Activated CD4-positive, CD25-positive, alpha-beta regulatory T cell (primary cell): ENCODE results near the gene TIMMDC1.

Experiments used
- DNase-seq, 4 experiments: peaks; one replicate each; lab custom pipeline; 2025; lab: John Stamatoyannopoulos, UW

TIMMDC1 gene, protein sequence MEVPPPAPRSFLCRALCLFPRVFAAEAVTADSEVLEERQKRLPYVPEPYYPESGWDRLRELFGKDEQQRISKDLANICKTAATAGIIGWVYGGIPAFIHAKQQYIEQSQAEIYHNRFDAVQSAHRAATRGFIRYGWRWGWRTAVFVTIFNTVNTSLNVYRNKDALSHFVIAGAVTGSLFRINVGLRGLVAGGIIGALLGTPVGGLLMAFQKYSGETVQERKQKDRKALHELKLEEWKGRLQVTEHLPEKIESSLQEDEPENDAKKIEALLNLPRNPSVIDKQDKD

DNA sequence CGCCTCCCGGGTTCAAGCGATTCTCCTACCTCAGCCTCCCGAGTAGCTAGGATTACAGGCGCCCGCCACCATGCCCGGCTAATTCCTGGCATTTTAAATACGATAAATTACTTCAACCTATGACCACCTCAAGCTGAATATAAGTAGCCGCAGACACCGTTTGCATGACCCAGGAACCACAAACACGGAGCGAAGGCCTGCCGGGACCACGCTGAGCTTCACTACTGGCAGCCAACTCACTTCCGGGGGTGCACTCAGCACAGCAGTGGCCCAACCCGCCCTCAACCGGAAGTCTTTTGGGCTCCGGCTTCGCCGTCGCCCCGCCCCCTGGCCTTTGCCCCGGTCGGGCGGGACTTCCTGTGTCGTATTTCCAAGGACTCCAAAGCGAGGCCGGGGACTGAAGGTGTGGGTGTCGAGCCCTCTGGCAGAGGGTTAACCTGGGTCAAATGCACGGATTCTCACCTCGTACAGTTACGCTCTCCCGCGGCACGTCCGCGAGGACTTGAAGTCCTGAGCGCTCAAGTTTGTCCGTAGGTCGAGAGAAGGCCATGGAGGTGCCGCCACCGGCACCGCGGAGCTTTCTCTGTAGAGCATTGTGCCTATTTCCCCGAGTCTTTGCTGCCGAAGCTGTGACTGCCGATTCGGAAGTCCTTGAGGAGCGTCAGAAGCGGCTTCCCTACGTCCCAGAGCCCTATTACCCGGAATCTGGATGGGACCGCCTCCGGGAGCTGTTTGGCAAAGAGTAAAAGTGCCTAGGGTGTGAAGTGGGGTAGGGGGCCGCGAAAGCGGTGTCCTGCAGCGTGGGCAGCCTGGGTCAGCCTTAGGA is at the start of gene TIMMDC1:
TSS of gene TIMMDC1 (plus strand) at position 362 of the 826 bp plus-strand sequence. CDS start at position 549, 187 bp downstream.
- peak; percentile 92 to 97 (median 94) for DNase-seq

DNA sequence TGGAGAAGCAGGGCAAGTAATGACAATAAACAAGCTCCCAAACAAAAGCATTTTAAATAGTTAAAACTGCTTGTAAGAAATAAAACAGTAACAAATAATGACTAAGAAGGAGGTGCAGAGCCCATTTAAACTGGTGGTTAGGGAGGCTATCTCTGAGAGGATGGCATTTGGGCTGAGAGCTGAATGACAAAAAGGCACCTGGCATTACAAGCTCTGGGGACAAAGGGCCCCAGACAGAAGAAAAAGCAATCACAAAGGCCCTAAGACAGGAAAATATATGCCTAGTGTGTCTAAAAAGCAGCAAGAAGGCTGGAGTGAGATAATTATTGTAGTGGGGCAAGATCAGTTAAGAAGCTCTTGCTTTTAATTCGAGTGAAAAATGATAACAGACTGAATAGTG is 44.5 kb upstream of the TIMMDC1 start:
- no peak for DNase-seq

DNA sequence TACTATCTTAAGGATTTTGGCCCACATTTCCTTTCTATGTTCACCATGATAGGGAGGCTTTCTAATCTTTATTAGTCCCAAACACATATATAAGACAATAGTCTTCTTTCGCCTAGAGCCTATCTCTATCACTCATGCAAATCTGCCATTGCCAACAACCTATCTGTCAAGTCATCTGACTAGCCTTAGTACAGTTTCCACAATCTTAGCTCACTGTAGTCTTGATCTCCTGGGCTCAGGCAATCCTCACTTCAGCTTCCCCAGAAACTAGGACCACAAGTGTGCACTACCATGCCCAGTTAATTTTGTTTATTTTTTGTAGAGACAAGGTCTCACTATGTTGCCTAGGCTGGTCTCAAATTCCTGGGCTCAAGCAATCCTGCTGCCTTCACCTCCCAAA is 41.9 kb upstream of the TIMMDC1 start:
- no peak for DNase-seq

DNA sequence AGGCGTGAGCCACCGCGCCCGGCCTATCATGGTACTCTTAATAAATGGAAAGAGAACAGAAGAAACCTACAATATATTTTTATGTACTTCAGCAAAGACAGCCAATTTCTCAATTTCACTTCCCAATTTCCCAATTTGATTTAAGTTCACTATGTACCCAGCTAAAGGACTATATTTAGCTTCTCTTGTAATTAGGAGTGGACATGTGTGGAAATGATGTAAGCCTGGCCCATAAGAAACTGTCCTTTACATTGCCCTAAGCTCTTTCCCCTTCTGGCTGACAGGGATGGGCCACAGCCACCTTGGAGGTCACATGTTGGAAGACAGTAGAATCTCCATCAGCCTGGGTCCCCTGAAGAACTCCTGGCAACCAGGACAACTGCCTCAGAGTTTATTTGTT is 41.1 kb upstream of the TIMMDC1 start:
- no peak for DNase-seq

DNA sequence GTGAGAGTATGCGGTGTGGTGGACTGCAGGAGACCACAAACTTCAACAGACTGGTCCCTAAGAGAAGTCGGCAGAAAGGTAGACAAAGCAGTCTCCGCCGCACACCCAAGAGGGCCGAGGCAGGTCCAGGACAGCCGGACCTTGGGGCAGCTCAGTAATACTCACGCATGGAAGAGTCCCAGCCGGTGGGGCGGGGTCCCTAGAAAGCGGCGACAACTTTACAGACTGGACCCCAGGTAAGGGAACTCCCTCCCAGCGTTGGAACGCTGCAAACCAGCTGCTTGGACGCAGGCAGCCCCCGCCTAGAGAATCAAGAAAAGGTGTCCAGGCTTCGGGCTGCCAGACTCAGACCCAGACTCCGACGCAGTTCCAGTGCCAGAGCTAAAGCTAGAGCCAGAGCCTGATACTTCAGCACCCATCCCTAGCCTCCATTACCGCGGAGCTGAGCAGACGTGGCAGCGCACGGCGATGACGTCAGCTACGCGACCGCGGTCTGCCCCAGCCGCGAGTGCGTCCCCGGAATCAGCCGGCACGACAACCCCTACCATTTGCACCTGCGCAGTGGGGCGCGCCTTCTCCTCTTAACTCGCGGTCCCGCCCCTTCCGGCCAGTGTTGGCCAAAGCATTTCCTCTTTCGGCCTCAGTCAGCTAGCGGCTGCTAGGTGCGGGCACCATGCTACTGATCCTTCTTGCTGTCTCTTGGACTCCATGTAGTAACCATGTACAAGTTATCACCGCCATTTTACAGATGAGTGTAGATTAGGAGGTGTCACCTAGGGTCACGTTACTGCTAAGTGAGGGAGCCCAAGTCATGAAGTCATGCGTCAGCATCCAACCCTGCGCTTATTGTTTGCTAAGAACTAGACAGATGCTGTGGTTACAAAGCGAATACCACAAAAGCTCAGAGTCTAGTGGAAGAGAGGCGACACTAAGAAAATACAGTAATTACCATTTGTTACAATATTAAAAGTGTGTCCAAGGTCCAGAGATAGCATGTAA is 34.9 kb upstream of the TIMMDC1 start, which contains the start of gene TMEM39A:
TSS of gene TMEM39A (minus strand) at position 445 of the 999 bp plus-strand sequence. CDS start 1,541 bp downstream, outside the sequence.
- peak; percentile 97 to 98 (median 97) for DNase-seq

DNA sequence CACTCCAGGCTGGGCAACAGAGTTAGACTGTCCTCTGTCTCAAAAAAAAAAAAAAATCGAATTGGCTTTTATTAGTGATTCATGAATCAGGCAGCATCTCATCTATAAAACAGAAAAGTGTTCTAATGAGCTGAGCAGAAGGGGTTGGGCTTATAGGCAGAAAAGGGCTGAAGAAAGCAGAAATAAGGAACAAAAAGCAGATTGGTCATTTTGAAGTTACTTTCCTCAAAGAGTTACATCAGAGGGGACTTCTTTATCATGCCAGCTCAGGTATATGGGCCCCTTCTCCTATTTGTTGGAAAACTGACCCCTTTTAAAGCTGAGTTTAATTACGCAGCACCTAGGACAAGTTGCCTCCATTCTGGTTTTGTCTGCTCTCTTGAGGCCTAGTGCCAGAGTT is 30.3 kb upstream of the TIMMDC1 start:
- DNase-seq, result no peak

DNA sequence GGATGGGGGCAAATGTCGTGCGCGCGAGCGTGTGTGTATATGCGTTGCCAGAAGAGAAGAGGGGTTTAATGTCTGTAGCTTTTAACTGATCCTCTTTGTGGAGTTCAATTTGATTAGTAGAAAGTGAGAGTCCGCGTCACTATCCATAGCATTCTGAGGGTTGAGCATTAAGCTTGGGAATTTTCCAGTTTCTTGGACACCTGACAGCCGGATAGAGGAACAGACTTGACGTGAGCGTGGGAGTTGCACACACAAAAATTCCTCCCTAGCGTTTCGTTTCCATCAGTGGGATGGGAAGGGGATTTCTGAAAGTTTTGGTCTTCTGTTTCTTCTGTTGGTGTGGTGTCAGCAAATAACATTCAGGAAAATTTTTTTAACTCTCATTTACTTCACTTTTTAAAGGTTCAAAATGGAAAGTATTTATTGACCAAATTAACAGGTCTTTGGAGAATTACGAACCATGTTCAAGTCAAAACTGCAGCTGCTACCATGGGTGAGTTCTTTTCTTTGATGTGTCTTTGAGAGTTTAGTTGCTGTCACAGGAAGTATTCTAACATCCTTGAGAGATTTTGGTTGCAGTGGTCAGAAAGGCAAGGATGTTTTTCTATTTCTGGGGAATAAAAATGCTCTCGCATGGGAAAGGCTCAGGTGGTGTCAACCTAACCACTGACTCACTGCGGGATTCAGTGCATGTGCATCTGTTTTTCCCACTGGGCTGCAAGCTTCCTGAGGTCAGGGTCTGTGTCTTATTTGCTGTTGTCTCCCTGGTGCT is 28.7 kb upstream of the TIMMDC1 start:
- DNase-seq, result no peak

DNA sequence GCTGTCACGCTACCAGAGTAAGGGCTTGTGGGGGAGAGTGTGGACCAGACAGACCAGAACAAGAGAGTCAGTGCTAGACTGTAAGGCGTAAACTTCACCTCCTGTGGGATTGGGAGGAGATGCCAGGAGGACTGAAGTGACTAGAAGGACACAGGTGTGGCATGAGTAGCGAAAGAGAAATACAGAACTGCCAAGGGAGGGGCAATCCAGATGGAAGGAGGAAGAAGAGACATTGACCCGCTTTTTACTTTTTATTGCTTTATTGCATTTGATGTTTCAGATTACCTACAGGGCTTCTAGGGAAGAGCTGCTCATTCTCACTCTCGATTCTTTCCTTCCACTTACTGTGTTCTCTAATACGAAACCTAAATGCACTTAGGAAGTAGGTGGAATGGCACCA is 27.5 kb upstream of the TIMMDC1 start:
- DNase-seq, result no peak

DNA sequence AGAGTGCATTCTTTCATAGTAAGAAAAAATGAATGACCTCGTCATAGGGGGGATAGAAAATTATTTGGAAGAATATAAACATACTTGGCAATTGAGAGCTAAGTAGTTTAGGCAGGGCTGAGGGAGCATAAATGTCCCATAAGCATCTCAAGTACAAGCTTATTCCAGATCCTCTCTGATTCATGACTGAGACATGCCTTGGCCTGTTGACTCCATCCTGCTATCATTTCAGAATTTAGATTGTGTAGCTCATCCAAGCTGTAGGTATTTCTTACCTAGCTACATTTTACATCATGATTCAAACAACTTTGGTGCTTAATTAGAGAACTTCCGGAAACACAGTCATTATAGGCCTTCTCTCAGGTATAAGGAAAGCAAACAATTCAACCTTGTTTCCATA is 17.3 kb upstream of the TIMMDC1 start:
- no peak for DNase-seq

DNA sequence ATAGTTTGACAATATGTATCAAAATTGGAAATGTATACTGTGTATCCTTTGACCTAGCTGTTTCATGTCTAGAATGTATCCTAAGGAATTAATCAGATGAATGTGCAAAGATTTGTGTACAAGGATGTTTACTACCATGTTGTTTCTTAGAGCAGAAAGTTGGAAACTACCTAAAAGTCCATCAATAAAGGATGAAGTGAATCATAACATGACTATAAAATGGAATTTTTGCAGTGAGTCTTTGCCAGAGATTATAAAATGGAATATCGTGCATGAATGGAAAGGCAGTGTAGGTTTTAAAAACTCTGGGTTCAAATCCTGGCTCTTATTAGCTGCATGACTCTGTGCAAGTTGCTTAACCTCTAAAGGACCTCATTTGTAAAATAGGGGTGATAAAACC is 15.2 kb upstream of the TIMMDC1 start:
- DNase-seq, result no peak

DNA sequence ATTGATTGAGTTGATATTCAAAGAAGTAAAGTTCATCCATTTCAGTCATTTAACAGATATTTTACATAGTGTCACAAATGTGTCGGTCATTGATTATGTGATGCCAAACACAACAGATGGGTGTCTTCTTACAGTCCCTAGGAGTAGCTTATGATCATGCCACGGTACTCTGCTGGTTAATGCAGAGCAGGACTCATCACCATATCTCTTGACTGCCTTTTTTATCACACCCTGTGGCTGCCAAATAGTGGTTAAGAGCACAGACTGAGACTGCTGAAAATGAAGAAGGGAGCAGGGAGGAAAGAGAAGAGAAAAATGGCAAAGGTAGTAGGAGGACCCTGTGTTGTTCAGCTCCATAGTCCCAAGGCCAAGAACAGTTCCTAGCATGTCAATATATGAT is 12.8 kb upstream of the TIMMDC1 start:
- no peak for DNase-seq

DNA sequence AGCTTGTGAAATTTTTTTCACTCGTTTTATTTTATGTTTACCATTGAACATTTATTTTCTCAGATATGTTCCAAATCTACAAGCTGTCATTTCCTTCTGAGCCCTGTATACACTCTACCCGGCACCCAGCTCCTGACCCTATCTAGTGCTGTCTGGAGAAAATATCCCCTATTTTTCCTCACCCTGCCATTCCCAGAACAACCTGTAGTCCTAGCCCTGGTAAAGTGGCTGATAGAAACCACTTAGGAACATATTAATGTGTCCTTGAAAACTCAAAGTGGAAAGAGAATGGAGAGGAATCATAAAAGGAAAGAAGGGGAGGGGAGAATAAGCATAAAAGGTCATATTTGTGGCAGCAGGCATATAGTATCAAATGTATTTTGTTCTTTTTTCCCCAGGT is 8.2 kb upstream of the TIMMDC1 start:
- no peak for DNase-seq

DNA sequence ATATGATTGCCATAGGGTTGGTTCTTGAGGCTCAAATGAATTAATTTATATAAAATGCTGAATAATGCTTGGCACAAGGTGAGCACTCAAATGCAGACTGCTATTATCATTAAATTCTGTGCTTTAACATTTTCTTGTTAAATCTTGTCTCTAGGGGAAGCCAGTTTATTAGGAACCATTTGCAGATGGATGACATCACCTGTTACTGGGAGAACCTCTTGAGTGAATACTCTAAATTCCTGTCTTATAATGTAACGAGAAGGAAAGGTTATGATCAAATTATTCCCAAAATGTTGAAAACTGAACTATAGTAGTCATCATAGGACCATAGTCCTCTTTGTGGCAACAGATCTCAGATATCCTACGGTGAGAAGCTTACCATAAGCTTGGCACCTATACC is 6.2 kb upstream of the TIMMDC1 start:
- DNase-seq, result no peak

DNA sequence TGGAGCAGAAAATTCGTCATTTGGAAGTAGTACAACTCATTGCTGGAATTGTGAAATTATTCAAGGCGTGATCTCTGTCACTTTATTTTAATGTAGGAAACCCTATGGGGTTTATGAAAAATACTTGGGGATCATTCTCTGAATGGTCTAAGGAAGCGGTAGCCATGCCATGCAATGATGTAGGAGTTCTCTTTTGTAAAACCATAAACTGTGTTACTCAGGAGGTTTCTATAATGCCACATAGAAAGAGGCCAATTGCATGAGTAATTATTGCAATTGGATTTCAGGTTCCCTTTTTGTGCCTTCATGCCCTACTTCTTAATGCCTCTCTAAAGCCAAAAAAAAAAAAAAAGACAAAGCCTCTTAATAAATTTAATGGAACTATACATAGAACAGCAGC is 5.5 kb upstream of the TIMMDC1 start:
- DNase-seq, result no peak

DNA sequence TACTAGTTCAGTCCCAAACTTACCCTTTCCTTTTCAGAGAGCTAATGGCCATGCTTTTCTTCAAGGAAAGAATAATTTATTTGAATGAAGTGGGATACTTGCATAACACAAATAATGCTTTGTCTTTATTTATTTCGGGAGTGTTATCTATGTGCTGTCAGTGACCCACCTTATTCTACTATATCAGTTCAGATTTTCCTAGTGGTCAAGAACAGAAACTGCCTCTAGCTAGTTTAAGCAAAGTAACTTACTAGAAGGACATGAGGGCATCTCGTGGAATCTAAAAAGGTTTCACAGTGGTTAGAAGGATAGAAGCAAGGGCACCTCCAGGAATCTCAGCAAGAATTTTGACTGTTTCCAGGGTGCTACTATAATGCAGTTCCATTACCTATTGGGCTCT is 3.8 kb upstream of the TIMMDC1 start:
- DNase-seq, result no peak

DNA sequence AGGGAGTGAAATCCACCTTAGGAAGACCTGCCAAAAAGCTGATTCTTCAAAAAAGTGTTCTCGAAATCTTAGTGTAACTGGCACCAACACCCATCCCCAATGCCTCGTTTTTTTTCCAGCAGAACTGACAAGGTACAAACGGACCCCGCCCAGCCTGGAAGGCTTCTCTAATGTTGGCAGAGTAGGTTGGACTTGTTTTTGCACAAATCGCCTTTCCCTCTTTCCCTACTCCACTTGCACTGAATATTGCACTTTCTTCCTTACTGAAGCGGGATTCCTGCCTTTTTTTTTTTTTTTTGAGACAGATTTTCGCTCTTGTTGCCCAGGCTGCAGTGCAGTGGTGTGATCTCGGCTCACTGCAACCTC is 544 bp upstream of the TIMMDC1 start:
- DNase-seq, result no peak

DNA sequence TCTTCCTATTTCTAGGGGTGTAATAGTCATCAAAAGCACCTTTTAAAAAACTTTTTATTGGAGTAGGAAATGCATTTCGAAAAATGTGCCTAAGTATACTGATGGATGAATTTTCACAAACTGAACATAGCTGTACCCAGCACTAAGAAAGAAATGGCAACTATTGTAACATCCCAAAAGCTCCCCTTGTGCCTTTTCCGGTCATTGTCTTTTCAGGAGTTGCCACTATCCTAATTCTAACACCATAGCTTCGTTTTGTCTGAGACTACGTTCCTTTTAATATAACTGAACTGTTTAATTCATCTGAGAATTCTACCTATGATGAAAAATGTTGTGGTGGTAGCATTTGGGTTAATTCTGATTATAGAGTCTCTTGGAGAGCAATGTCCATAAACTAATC is 1.9 kb downstream of the TIMMDC1 start:
- DNase-seq, result no peak

DNA sequence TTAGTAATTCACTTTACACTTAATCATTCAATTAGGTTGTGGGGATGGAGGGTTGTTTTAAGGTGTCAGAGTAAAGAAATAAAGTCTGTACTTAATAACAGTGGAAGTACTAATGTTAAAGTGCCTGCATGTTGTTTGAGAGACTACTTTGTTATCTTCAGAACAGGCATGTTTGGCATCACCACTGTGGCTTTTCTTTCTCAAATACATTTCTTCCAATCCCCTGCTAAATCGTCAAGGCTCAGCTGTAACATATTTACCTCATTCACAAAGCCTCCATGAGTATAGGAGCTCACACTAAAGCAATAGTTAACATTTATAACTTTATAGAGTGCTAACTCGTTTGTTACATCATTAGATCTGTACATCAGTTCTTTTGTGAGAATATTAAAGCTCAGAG is 2.6 kb downstream of the TIMMDC1 start:
- DNase-seq, result no peak

DNA sequence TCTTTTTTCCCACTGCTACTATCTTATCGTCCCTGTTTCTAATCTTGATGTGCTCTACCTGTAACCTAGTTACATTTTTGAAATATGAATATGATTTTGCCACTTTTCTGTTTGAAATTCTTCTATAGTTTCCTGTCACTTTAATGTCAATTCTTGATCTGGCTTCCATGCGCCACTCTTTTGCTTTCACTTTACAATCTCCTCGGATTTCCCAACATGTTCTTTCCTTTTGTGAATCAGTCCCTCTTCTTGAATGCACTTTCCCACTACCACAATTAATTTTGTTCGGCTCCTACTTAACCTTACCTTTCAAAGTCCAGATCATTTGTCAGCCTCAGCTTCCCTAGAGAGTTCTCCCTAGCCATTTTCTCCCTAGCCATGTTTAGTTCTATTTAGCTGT is 8.3 kb downstream of the TIMMDC1 start:
- DNase-seq, result no peak

DNA sequence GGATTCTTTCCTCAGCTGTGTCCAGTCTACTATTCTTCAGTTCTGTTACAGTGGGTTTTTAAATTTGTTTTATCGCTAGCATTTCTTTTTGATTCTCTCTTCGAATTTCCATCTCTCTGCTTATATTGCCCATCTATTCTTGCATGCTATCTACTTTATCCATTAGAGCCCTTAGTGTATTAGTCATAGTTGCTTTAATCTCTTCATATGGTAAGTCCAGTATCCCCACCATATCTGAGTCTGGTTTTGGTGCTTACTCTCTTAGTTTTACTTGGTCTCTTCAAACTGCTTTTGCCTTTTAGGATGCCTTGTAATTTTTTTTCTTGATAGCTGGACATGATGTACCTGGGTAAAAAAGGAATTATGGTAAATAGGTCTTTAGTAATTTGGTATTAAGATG is 9.1 kb downstream of the TIMMDC1 start:
- no peak for DNase-seq

DNA sequence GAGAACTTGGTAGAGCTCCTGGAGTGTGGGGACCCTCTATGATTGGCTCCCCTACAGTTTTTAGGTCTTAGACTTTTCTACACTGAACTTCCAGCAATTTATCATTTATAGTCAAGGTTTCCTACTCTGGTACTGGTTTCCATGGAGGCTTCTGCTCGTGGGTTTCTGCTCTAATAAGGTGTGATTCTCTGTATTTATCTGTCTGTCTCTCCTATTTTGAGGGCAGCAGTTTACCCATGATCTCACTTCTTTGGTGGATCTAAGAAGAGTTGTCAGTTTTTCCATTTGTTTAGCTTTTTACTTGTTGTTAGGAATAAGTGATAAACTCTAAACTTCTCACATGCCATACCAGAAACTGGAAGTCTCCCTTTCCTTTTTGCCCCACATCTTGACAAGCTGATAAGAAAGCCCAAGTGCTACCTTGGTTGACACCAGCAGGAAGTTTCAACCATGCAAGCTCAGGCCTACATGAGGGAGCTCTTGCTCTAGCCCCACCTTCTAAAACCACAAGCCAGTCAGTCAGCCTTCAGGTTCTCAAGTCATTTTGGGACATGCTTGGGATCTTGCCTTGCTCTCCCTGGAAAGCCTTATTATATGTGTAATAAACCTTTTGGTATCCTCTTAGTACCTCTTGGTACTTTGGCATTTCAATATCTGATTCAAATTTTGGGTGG is 10.0 kb downstream of the TIMMDC1 start:
- DNase-seq, result no peak
